Measurements from ENCODE around the gene STX1B.
"Not testable (repeated sequence)": the region's sequence is repeated elsewhere in the genome, so short reads cannot be mapped to it uniquely, and the experiment has no call there.

Gene STX1B

DNA sequence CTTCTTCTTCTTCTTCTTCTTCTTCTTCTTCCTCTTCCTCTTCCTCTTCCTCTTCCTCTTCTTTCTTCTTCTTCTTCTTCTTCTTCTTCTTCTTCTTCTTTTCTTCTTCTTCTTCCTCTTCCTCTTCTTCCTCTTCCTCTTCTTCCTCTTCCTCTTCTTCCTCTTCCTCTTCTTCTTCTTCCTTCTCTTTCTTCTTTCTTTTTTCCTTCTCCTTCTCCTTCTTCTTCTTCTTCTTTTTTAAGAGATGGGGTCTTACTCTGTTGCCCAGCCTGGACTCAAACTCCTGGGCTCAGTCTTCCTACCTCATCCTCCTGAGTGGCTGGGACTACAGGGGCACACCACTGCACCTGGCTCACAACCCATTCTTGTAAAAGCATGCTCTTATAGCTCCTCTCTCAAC lies 2.9 kb upstream of the STX1B start:
- DNase-seq (ENCODE audit: low read depth), result not testable (repeated sequence)

- DNase-seq (ENCODE audit: low read depth), result not testable (repeated sequence)
Measured at GRCh38 chr16:31011815-31012214, 1.4 kb upstream of the STX1B start.

- DNase-seq (ENCODE audit: low read depth), result no peak
Measured at GRCh38 chr16:31009894-31010584, 399 bp downstream of the STX1B start.

DNA sequence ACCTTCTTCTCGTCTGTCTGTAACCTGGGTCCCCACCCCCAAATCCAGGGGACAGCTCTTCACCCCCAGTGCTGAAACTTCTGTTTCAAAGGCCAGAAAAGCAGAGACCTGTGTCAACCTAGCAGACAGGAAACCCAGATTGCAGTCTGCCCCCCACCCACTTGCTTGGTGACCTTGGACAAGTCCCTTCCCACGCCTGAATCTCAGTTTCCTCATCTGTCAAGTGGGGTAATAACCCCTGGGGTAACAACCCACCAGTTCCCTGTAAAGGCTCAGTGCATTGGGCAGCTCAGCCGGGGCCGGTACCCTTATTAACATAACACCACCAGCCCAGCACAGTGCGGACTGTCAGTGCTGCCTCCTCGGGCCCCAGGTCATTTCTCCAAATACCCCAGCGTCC lies 1.3 kb downstream of the STX1B start:
- no peak for DNase-seq (ENCODE audit: low read depth)

GRCh38 chr16:31008551-31008950 lies 1.9 kb downstream of the STX1B start:
- no peak for DNase-seq (ENCODE audit: low read depth)

DNA sequence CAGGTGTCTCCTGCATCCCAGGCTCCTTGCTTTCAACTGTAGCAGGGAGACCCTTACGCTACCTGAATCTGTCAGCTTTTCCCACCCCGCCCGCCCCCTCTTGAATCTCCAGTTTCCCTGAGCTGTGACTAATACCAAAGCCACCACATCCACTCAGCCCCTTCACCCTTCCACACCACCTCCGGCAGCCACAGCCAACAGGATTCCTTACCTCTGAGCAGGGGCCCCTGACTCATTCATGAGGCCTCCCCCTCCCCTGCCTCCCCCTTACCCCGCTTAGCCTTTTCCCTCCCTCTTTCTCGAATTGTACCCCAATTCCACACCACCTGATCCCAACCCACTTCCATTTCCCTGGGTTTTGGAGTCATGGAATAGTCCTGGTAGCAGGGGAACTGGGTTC lies 2.3 kb downstream of the STX1B start:
- no peak for DNase-seq (ENCODE audit: low read depth)

DNA sequence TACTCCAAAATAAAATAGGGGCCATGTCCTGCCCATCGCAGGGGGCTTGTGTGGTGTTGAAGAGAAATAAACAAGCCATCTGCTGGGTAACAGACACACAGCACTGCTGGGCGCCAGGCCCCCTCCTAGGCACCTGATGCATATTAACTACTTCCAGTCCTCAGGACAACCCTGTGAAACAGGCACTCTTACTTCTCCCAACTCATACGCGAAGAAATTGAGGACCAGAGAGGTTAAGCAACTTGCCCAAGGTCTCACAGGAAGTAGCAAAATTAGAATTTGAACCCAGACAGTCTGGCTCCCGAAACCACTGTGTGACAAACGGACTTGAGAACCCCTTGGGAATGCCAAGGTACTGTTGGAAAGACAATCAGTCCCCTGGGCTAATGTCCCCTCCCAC lies 2.8 kb downstream of the STX1B start:
- no peak for DNase-seq (ENCODE audit: low read depth)

- no peak for DNase-seq (ENCODE audit: low read depth)
Measured at GRCh38 chr16:31006589-31006988, 3.8 kb downstream of the STX1B start.

- no peak for DNase-seq (ENCODE audit: low read depth)
Measured at GRCh38 chr16:31006086-31006385, 4.4 kb downstream of the STX1B start.

- no peak for DNase-seq (ENCODE audit: low read depth)
Measured at GRCh38 chr16:31005350-31006085, 4.9 kb downstream of the STX1B start.

- DNase-seq (ENCODE audit: low read depth), result no peak
Measured at GRCh38 chr16:31004658-31005057, 5.8 kb downstream of the STX1B start.

DNA sequence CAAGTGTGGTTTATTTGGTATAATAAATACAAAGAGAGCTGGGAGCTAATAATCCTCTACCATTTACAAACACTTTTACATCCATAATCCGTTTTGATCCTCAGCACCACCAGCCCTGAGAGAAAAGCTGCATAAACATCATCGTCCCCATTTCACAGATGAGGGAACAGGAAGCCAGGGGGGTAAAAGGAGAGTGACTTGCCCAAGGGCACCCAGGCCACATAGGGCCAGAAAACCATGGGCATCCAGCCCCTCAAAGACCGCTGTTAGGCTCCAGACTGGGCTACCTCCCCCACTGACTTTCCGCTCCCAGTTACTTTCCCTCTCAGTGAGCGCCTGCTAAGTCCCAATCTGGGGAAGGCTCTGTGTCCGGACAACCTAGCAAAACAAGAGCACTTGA lies 6.7 kb downstream of the STX1B start:
- DNase-seq (ENCODE audit: low read depth), result no peak

DNA sequence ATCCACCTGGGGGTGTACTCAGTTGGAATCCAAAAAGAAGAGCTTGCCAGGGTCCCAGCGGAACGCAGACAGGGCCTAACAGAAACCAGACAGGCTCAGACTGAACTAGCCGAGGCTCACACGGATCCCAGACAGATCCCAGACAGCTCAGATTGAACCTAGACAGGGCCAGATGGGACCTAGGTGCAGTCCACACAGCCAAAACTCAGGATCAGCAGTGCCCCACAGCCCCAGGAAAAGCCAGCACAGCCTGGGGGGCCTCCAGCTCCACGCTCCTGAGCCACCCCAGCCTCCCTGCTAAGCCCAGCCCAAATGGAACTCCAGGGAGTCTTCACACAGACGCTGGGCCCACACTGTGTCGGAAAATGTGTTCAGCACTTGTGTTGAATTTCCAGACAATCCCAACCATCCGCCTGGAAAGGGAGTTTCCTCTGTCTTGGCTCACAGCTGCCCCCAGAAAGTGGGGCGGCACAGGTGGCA lies 7.5 kb downstream of the STX1B start:
- no peak for DNase-seq (ENCODE audit: low read depth)

DNA sequence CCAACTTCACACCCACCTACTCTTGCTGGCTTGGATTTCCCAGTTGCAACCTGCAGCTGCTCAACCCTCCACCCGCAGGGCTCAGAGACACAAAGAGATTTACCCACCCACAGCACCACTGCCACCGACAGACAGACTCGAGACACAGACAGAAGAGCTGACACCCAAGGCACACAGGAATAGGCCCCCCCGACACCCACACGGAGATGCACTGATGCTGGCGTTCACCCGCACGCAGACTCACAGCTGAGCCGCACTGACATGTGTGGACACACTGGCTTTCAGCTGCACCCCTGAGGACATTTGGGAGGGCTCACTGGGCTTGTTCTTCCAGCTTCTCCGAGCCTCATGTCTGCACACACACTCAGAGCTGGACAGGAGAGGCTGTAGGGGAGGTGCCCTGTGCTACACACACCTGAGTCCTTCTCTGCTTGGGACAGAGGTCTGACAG lies 8.2 kb downstream of the STX1B start:
- DNase-seq (ENCODE audit: low read depth), result no peak

DNA sequence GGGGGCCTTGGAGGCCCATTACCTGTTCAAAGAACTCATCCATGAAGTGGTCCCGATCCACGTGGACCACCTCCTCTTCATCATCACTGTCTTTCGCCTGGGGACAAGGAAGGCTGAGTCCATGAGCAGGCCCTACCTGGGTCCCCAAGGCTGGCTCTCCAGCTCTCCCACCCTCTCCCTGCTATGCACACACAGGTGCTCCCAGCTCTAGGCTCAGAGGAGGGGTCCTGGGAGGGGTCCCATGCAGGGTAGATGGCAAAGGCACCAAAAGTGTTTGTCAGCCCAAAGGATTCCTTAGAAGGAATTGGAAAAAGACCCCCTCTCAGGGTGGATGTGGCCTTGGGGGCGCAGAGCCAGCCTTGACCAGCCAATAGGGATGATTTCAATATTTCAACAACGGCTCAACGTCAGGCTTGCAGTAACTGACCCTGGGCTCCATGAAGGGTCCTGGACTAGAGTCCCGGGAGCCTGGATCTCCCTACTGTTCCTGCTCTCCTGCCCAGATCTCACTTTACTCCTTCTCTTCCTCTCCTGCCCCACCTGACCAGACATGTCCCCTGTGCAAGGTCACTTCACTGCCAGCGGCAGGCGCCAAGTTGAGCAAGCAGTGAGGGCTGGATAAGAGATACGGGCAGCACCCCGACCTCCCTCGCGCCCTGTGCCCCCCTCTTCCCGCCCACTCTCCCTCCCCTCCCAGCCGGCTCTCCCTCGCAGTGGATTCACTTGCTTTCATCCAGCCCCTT lies 8.8 kb downstream of the STX1B start:
- no peak for DNase-seq (ENCODE audit: low read depth)

- no peak for DNase-seq (ENCODE audit: low read depth)
Measured at GRCh38 chr16:31000671-31001382, 9.6 kb downstream of the STX1B start.

DNA sequence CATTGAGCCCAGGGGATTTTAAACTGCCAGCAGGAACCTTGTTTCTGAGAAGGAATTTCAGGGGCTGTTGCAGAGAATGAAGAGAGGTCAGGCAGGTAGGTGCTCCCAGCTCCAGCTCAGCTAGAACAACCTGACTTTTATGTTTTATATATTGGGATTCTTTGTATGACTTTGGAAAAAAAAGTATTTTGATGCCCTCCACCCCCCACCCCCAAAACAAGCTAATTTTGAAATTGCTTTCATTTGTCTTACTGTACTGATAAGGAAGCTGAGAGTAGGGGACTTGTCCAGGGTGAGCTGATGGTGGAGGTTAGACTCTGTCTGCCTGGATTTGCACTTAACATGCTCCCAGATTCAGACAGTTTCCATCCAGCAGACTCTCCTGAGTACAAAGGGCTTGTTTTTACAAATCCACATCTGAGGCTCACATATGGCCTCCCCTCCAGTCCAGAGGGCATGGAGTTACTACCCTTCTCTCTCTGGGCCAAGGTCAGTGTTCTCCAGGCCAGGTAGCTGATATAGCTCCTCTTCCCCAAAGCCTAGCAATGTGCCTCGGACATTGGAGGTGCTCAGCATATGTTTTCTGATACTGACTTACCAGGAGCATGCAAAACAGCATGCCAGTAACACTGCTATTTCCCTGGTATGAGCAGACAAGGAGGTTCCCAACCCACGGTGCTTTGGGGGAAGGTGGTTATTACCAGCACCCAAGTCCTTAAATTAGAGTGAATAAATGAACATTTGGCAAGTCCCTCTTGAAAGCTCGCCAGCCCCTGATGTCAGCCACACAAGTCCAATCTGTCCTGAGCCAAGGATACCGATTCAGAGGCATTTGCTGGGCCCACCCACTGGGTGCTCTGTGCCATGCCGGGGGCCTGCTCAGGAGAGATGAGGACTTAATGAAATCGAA lies 11.3 kb downstream of the STX1B start:
- no peak for DNase-seq (ENCODE audit: low read depth)

- DNase-seq (ENCODE audit: low read depth), result peak; percentile 55
Measured at GRCh38 chr16:30997725-30998711, 12.4 kb downstream of the STX1B start.

GRCh38 chr16:30996985-30997724 lies 13.3 kb downstream of the STX1B start:
- DNase-seq (ENCODE audit: low read depth), result no peak

Measured in GM04503 (cell line).